Activated CD4-positive, alpha-beta T cell treated with anti-CD3 and anti-CD28 coated beads, Interleukin-2, amount 10 ng/mL, durations not matched to agents 7 days and 5 days (primary cell): Measurements from ENCODE around the gene IL4. TPM values are rescaled to one million over a fixed set of nuclear protein-coding genes. Genes with fewer than 3 reads are reported as not detected.
"Not testable (repeated sequence)": the region's sequence is repeated elsewhere in the genome, so short reads cannot be mapped to it uniquely, and the experiment has no call there.

ENCODE experiments used
- CTCF ChIA-PET: fragments of 350-600 bp; sonication (Branson Sonifier 250); formaldehyde crosslinking; loops from one replicate; lab custom pipeline; 2021; ENCODE audit warnings: antibody characterized with exemption; lab: Charles Lee
- POLR2A ChIA-PET: fragments of 350-600 bp; sonication (Branson Sonifier 250); formaldehyde crosslinking; loops from one replicate; lab custom pipeline; 2021; ENCODE audit warnings: antibody characterized with exemption; lab: Charles Lee
- DNase-seq: peaks from one replicate; pipeline ENCODE4 v3.0.0-alpha.2; 2020
- H3K27ac Mint-ChIP-seq: one replicate; pipeline ENCODE4 v1.8.0; 2021; ENCODE audit warnings: mild to moderate bottlenecking, moderate library complexity, mixed read lengths
- H3K27me3 Mint-ChIP-seq: one replicate; pipeline ENCODE4 v1.8.0; 2021; ENCODE audit warnings: mixed read lengths
- H3K36me3 Mint-ChIP-seq: one replicate; pipeline ENCODE4 v1.8.0; 2021; ENCODE audit warnings: low read depth, mixed read lengths
- H3K4me1 Mint-ChIP-seq: one replicate; pipeline ENCODE4 v1.8.0; 2021; ENCODE audit warnings: mixed read lengths
- H3K4me3 Mint-ChIP-seq: one replicate; pipeline ENCODE4 v1.8.0; 2021; ENCODE audit warnings: mild to moderate bottlenecking, moderate library complexity, mixed read lengths
- H3K9me3 Mint-ChIP-seq: one replicate; pipeline ENCODE4 v1.8.0; 2021; ENCODE audit warnings: mixed read lengths
- total RNA-seq, 2 experiments: library from RNA; stranded (reverse); gene quantifications; one replicate each; pipeline ENCODE4 v1.2.3, GENCODE V29; 2021

Gene IL4
- not detected for total RNA-seq

DNA sequence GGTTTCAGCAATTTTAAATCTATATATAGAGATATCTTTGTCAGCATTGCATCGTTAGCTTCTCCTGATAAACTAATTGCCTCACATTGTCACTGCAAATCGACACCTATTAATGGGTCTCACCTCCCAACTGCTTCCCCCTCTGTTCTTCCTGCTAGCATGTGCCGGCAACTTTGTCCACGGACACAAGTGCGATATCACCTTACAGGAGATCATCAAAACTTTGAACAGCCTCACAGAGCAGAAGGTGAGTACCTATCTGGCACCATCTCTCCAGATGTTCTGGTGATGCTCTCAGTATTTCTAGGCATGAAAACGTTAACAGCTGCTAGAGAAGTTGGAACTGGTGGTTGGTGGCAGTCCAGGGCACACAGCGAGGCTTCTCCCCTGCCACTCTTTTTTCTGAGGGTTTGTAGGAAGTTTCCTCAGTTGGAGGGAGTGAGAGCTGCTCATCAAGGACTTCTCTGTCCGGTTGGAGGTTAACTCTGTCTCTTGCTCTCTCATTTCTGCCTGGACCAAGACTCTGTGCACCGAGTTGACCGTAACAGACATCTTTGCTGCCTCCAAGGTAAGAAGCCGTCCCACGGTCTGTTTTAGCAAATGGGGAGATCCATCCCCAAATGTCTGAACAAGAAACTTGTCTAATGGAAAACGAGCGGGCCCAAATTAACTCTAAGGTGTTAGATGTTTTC, at the start of gene IL4:
Gene IL4, plus strand, starts transcription at position 51 of the 692 bp plus-strand sequence. Its CDS starts 62 bp downstream, at position 113.
- DNase-seq = no peak
- H3K4me3 Mint-ChIP-seq = no peak within 1 kb of the TSS
- H3K36me3 Mint-ChIP-seq = no peaks in the 10 kb centered on the region
- peaks cover 26% of the 10 kb centered on the region for H3K4me1 Mint-ChIP-seq
- CTCF ChIA-PET = interaction anchor here (0.6 to 1.9 kb wide), 9 partner anchors 8 to 1919 kb away, joined by 3 to 6 read pairs (median 3); no protein-coding TSS in a partner anchor
- peak within 1 kb of the TSS; percentile 55 for H3K27ac Mint-ChIP-seq
- no peaks in the 10 kb centered on the region for H3K27me3 Mint-ChIP-seq
- no peaks in the 10 kb centered on the region for H3K9me3 Mint-ChIP-seq
- POLR2A ChIA-PET = no interaction called here

DNA sequence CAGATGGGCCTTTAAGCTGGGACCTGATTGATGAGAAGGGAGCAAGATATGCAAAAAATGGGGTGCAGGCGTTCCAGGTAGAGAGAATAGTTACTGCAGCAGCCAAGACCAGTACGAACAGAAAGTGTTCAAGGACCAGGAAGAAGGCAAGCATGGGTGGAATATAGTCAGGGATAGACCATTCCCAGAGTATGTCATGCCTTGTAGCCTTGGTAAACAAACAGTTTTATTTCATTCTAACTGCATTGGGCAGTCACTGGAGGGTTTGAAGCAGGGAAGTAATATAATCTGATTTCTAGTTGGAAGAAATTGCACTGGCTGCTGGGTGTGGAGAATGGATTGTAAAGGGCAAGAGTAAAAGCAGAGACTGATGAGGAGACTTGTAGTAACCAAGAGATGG, 46.3 kb upstream of the IL4 start:
- ChIA-PET CTCF (no interaction called here), POLR2A (no interaction called here)
- no peaks in the 10 kb centered on the region for H3K9me3 Mint-ChIP-seq
- H3K4me3 Mint-ChIP-seq = no peak overlapping the region
- peaks cover 49% of the 10 kb centered on the region for H3K36me3 Mint-ChIP-seq
- H3K27me3 Mint-ChIP-seq = no peaks in the 10 kb centered on the region
- peaks cover 13% of the 10 kb centered on the region for H3K4me1 Mint-ChIP-seq
- no peak for DNase-seq
- no peak overlapping the region for H3K27ac Mint-ChIP-seq

DNA sequence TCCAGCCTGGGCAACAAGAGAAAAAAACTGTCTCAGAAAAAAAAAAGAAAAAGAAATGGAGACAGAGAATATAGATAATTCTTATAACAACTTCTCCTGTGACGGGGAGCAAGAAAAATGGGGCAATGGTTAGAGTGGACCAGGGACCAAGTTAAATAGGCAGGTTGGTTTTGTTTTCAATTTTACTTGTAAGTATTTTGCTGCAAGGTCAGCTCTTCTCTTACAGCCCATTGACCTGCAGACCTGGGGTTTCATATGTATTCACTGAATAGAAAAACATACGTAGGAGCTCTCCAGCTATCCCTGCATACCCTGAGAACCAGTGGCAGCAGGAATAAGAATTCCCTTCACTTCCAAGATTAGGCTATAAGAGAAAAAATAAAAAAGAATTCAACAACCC, 45.0 kb upstream of the IL4 start:
- ChIA-PET POLR2A (no interaction called here), CTCF (interaction anchor here (0.7 to 2.0 kb wide), 2 partner anchors 16 to 280 kb away, joined by 4 read pairs; no protein-coding TSS in a partner anchor)
- Mint-ChIP-seq H3K27me3 (no peaks in the 10 kb centered on the region), H3K4me3 (no peak overlapping the region), H3K9me3 (no peaks in the 10 kb centered on the region), H3K4me1 (peaks cover 9% of the 10 kb centered on the region), H3K36me3 (peaks cover 42% of the 10 kb centered on the region), H3K27ac (no peak overlapping the region)
- DNase-seq = no peak

DNA sequence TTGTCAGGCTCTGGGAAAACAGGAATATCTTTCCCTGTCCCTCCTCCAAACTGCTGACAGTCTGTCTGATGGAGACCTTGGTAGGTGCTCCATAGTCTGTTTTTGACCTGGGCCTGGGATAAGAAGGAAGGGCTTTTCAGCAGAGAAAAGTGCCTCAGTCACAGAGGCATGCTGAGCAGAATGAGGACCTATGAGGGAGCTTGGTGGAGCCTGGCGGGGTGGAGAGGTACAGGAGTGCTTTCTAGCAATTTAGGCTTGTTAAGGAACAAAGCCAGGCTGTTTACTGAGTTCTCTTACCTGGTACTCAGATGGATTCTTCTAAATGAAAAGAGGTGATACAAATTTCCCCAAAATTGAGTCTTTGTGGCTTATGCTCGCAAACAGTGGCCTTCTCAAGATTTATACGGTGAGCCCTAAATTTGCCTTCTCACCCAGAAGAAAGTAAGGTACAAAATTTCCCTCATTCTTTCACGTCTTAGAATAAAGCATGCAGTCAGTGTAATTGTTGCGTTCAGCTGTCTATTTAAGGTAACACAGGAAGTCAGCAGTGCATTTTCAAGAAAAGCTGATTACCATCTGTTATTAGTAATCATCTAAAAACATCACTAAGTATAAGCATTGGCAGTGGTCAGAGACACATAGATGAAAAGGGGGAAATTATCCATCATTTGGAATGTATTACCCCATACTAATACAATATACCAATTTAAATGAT, 44.4 kb upstream of the IL4 start:
- H3K36me3 Mint-ChIP-seq = peaks cover 44% of the 10 kb centered on the region
- CTCF ChIA-PET = interaction anchor here (0.7 to 2.0 kb wide), 2 partner anchors 16 to 279 kb away, joined by 4 read pairs; no protein-coding TSS in a partner anchor
- H3K27ac Mint-ChIP-seq = no peak overlapping the region
- no peak for DNase-seq
- H3K27me3 Mint-ChIP-seq = no peaks in the 10 kb centered on the region
- H3K9me3 Mint-ChIP-seq = no peaks in the 10 kb centered on the region
- peaks cover 9% of the 10 kb centered on the region for H3K4me1 Mint-ChIP-seq
- POLR2A ChIA-PET = interaction anchor here (0.6 kb wide), 1 partner anchor 99 kb away, joined by 3 read pairs; no protein-coding TSS in a partner anchor
- no peak overlapping the region for H3K4me3 Mint-ChIP-seq

DNA sequence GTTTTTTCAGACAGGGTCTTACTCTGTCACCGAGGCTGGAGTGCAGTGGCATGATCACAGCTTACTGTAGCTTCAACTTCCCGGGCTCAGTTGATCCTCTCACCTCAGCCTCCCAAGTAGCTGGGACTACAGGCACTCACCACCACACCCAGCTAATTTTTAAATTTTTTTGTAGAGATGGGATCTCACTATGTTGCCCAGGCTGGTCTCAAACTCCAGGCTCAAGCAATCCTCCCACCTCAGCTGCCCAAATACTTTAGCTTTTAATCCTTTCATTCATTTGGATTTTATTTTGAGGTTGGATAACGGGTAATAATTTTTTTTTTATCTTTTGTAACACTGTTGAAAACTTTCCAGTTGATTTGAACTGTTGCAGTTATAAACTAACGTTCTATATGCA, 40.2 kb upstream of the IL4 start:
- Mint-ChIP-seq H3K36me3 (peaks cover 51% of the 10 kb centered on the region), H3K4me1 (peaks cover 35% of the 10 kb centered on the region)
- H3K9me3 Mint-ChIP-seq, H3K4me3 Mint-ChIP-seq, H3K27ac Mint-ChIP-seq, POLR2A ChIA-PET, H3K27me3 Mint-ChIP-seq, DNase-seq: not testable (repeated sequence)
- CTCF ChIA-PET = interaction anchor here (1.3 kb wide), 1 partner anchor 20 kb away, joined by 3 read pairs; no protein-coding TSS in a partner anchor

DNA sequence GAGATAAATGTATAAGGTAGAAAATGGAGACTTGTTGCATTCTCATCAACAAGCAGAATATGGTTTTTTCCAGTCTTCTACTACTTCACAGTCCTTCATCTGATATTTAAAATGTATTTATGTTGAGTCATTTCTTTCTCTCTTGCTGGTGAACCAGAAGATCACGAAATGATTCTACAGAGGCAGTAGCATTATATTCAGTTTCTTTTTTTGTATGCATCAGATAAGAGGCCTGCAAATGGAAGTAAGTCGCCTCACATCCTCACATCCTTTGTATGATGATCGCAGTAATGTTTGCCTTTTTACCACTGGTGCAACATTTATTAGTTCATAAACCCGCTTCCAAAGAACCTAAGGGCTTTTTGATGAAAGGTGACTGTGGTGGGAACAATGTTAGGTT, 37.9 kb upstream of the IL4 start:
- H3K9me3 Mint-ChIP-seq = no peaks in the 10 kb centered on the region
- CTCF ChIA-PET = interaction anchor here (1.0 kb wide), 1 partner anchor 43 kb away, joined by 3 read pairs; no protein-coding TSS in a partner anchor
- peaks cover 49% of the 10 kb centered on the region for H3K4me1 Mint-ChIP-seq
- POLR2A ChIA-PET = interaction anchor here (0.6 kb wide), 1 partner anchor 56 kb away, joined by 5 read pairs; no protein-coding TSS in a partner anchor
- no peaks in the 10 kb centered on the region for H3K27me3 Mint-ChIP-seq
- H3K36me3 Mint-ChIP-seq = peaks cover 59% of the 10 kb centered on the region
- H3K27ac Mint-ChIP-seq = peak overlapping the region; percentile 36
- H3K4me3 Mint-ChIP-seq = no peak overlapping the region
- DNase-seq = no peak

DNA sequence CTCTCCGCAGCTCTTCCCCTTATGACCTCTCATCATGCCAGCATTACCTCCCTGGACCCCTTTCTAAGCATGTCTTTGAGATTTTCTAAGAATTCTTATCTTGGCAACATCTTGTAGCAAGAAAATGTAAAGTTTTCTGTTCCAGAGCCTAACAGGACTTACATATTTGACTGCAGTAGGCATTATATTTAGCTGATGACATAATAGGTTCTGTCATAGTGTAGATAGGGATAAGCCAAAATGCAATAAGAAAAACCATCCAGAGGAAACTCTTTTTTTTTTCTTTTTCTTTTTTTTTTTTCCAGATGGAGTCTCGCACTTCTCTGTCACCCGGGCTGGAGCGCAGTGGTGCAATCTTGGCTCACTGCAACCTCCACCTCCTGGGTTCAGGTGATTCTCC, 36.5 kb upstream of the IL4 start:
- H3K27ac Mint-ChIP-seq = no peak overlapping the region
- no peaks in the 10 kb centered on the region for H3K27me3 Mint-ChIP-seq
- no peak overlapping the region for H3K4me3 Mint-ChIP-seq
- no peak for DNase-seq
- CTCF ChIA-PET = interaction anchor here (0.7 kb wide), 1 partner anchor 155 kb away, joined by 4 read pairs; no protein-coding TSS in a partner anchor
- POLR2A ChIA-PET = interaction anchor here (0.6 kb wide), 1 partner anchor 75 kb away, joined by 5 read pairs; no protein-coding TSS in a partner anchor
- H3K36me3 Mint-ChIP-seq = peaks cover 59% of the 10 kb centered on the region
- H3K4me1 Mint-ChIP-seq = peaks cover 61% of the 10 kb centered on the region
- H3K9me3 Mint-ChIP-seq = no peaks in the 10 kb centered on the region

DNA sequence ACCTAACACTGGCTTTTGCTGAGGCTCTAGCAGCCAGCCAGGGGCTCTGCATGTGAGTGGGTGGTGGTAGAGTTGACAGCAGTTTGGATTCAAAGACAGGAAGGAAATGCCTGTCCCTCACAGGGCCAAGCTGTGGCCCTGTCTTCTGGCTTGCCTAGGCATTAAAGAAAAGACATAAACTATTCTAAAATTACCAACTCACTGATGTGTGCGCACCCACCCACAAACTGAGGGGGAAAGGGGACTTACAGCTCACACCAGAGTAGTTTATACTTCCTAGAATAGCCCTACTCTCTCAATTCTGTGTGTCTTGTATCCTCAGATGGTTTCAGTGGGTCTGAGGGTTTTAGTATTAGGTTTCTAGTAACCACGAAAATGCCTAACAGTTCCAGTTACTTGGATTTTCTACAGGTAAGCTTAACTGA, 34.1 kb upstream of the IL4 start:
- Mint-ChIP-seq H3K27ac (peak overlapping the region; percentile 68), H3K36me3 (peaks cover 68% of the 10 kb centered on the region), H3K27me3 (no peaks in the 10 kb centered on the region), H3K9me3 (no peaks in the 10 kb centered on the region), H3K4me3 (no peak overlapping the region), H3K4me1 (peaks cover 71% of the 10 kb centered on the region)
- no peak for DNase-seq
- POLR2A ChIA-PET = no interaction called here
- CTCF ChIA-PET = interaction anchor here (1.0 to 1.7 kb wide), 4 partner anchors 9 to 53 kb away, joined by 3 to 4 read pairs (median 3); no protein-coding TSS in a partner anchor

DNA sequence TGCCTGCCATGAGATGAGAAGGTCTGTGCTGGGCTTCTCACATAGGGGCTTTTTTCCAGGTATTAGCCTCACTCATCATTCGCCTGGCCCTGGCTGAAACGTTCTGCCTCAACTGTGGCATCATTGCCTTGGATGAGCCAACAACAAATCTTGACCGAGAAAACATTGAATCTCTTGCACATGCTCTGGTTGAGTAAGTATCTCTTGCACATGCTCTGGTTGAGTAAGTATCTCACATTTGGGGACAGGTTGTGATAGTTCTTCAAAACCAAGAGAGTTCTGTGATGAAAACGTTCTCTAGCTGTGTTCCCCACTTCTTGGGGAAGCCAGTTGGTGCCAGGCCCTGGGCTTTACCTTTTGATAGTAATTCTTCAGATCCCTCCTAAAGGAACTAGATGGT, 33.2 kb upstream of the IL4 start:
- peaks cover 66% of the 10 kb centered on the region for H3K4me1 Mint-ChIP-seq
- ChIA-PET CTCF (interaction anchor here (0.6 to 1.3 kb wide), 4 partner anchors 14 to 173 kb away, joined by 3 to 4 read pairs (median 4); partner anchors contain the start of gene SOWAHA), POLR2A (no interaction called here)
- no peak overlapping the region for H3K4me3 Mint-ChIP-seq
- H3K36me3 Mint-ChIP-seq = peaks cover 73% of the 10 kb centered on the region
- no peak for DNase-seq
- H3K27me3 Mint-ChIP-seq = no peaks in the 10 kb centered on the region
- no peak overlapping the region for H3K27ac Mint-ChIP-seq
- no peaks in the 10 kb centered on the region for H3K9me3 Mint-ChIP-seq

DNA sequence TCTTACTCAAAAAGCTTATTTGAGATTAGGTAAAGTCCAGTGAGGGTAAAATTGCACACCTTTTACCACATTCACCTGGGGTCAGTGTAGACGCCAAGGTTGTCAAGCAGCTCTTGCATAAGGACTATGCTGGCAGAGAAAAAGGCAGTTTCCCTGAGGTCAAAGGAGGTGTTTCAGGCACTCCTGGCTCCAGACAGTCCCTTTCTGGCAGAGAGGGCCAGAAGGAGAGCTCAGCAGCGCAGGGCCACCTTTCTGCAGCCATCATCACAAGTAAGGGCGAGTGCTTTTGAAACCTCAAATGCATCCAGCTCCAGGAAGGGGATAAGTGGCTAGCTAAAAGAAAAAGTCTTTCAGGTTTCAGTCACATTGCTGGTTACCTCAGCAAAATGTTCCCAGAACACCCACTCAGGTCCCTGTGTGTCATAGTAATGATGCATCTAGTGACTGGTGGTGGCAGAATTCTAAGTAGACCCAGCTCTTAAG, 32.5 kb upstream of the IL4 start:
- H3K27ac Mint-ChIP-seq = no peak overlapping the region
- no peak for DNase-seq
- peaks cover 59% of the 10 kb centered on the region for H3K4me1 Mint-ChIP-seq
- H3K36me3 Mint-ChIP-seq = peaks cover 75% of the 10 kb centered on the region
- no peak overlapping the region for H3K4me3 Mint-ChIP-seq
- CTCF ChIA-PET = interaction anchor here (0.5 to 1.3 kb wide), 9 partner anchors 10 to 215 kb away, joined by 3 to 5 read pairs (median 3); partner anchors contain the start of gene SOWAHA
- POLR2A ChIA-PET = no interaction called here
- H3K27me3 Mint-ChIP-seq = no peaks in the 10 kb centered on the region
- no peaks in the 10 kb centered on the region for H3K9me3 Mint-ChIP-seq

DNA sequence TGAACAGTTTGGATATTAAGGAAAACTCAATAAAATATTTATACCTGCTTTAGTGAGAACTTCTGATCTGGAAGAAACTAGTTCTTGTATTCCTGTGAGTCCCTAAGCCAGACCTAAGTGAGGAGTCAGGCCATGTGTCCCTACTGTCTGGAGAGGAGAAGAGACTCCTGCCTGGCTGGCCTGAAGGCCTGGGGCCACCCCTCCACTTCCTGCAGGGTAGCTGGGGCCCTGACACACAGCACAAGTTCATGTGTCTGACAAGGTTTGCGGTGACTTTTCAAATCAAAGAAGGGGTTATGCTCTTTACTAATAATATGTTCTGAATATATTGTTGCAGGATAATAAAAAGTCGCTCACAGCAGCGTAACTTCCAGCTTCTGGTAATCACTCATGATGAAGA, 31.9 kb upstream of the IL4 start:
- peaks cover 55% of the 10 kb centered on the region for H3K4me1 Mint-ChIP-seq
- POLR2A ChIA-PET = interaction anchor here (0.7 kb wide), 1 partner anchor 53 kb away, joined by 3 read pairs; no protein-coding TSS in a partner anchor
- peaks cover 72% of the 10 kb centered on the region for H3K36me3 Mint-ChIP-seq
- H3K9me3 Mint-ChIP-seq = no peaks in the 10 kb centered on the region
- H3K27ac Mint-ChIP-seq = peak overlapping the region; percentile 26
- CTCF ChIA-PET = interaction anchor here (0.5 to 1.3 kb wide), 5 partner anchors 17 to 215 kb away, joined by 3 to 5 read pairs (median 3); no protein-coding TSS in a partner anchor
- no peaks in the 10 kb centered on the region for H3K27me3 Mint-ChIP-seq
- DNase-seq = no peak
- H3K4me3 Mint-ChIP-seq = no peak overlapping the region

DNA sequence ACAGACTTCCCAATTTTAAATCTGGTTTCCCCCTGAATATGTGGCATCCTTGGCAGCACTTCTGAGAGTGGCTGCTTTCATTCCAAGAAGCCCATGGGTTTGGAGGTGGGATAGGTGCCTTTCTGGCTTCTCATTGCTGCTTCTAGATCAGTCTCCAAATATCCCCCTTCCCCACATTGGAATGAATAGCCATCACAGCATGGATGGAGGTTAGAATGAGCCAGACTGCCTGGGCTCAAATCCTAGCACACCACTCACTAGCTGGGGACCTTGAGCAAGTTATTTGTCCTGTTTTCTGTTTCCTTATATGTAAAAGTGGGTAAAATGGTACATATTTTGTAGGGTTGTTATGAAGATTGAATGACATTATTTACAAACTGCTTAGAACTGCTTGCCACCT, 29.6 kb upstream of the IL4 start:
- H3K36me3 Mint-ChIP-seq = peaks cover 64% of the 10 kb centered on the region
- peaks cover 14% of the 10 kb centered on the region for H3K27me3 Mint-ChIP-seq
- DNase-seq = no peak
- peaks cover 39% of the 10 kb centered on the region for H3K4me1 Mint-ChIP-seq
- no peak overlapping the region for H3K4me3 Mint-ChIP-seq
- POLR2A ChIA-PET = no interaction called here
- CTCF ChIA-PET = interaction anchor here (1.5 to 2.5 kb wide), 2 partner anchors 14 to 19 kb away, joined by 4 to 8 read pairs; no protein-coding TSS in a partner anchor
- H3K9me3 Mint-ChIP-seq = peaks cover 10% of the 10 kb centered on the region
- H3K27ac Mint-ChIP-seq = no peak overlapping the region
